Esophagus squamous epithelium (tissue), 4 donors: ENCODE data around the gene VAV2.

Experiments used
- CTCF ChIP-seq, 6 experiments: fragments of 450-650 bp in 4 of 6; fragments of 200-600 bp in 2 of 6; sonication (generic) in 2 of 6; IDR thresholded peaks; one replicate each; pipeline ENCODE4 v1.5.1; 2016 to 2019; ENCODE audit warnings: antibody characterized with exemption in 6 of 6, mild to moderate bottlenecking in 4 of 6, moderate library complexity in 4 of 6
- POLR2A ChIP-seq, 4 donors: fragments of 450-650 bp; IDR thresholded peaks; one replicate each; pipeline ENCODE4 v1.6.1; 2017; ENCODE audit warnings: antibody characterized with exemption in 4 of 4, mild to moderate bottlenecking in 4 of 4, moderate library complexity in 3 of 4

- no peak for TF ChIP-seq CTCF (IDR thresholded peaks at IDR 0.05)
- no peak for TF ChIP-seq POLR2A (IDR thresholded peaks at IDR 0.05)
Observed at GRCh38 chr9:133740911-133741310, 251.2 kb downstream of the VAV2 start.
